Esophagus mucosa (tissue), 1 donor: ENCODE measurements around the gene MAP3K2. TPM values are rescaled to one million over a fixed set of nuclear protein-coding genes. Genes with fewer than 3 reads are reported as not detected.

Experiments used
- ATAC-seq: fragments of 200-7000 bp; cut with Tn5 transposase; one replicate; pipeline ENCODE4 v1.9.1; 2020
- total RNA-seq: library from RNA; stranded (reverse); gene quantifications from one replicate; pipeline ENCODE4 v1.2.4, GENCODE V29; 2023
- donor health status: DM: yes; HTN: yes; CAD: no.

Gene MAP3K2
- 30.0 TPM for total RNA-seq

DNA sequence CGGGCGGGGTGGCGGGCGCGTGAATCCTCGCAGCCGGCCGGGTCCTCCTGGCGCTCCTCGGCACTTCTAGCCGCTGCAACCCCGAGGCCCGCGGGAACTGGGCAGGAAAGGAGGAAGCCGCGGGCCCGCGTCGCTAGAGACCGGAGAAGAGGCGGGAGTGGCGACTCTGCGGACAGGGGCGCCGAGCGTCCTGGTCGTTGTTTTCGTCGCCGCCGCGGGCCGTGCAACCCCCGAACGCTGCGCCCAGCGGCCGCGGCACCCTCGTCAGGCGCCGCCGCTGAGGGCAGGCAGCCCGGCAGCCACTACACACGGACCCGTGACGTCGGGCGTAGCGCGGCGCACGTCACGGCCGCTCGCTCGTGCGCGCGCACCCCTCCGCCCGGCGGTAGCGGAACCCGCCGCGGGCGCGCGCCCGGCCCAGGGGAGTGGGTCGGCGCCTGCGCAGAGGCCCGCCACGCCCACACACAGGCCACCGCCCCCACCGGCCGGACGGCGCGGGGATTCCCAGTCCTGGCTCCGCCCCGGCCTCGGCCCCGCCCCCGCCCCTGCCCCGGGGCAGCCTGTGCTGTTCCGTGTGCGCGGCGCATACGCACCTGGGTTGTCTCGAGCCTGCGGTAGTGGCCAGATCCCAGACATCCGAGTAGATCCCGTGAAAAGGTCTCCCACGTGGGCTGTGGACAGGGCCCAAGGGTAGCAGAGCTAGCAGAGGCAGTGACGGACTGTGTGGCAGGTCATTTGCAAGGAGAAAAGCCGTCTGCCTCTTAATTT lies at the start of gene MAP3K2:
TSS of gene MAP3K2 (minus strand) at position 321 of the 768 bp plus-strand sequence. CDS start 44,846 bp downstream, outside the sequence.
- peak; percentile 96 for ATAC-seq

GRCh38 chr2:127437056-127437455 lies 49.3 kb upstream of the MAP3K2 start:
- no peak for ATAC-seq

- no peak for ATAC-seq
These were observed 46.7 kb upstream of the MAP3K2 start for GRCh38 chr2:127434515-127434914.

DNA sequence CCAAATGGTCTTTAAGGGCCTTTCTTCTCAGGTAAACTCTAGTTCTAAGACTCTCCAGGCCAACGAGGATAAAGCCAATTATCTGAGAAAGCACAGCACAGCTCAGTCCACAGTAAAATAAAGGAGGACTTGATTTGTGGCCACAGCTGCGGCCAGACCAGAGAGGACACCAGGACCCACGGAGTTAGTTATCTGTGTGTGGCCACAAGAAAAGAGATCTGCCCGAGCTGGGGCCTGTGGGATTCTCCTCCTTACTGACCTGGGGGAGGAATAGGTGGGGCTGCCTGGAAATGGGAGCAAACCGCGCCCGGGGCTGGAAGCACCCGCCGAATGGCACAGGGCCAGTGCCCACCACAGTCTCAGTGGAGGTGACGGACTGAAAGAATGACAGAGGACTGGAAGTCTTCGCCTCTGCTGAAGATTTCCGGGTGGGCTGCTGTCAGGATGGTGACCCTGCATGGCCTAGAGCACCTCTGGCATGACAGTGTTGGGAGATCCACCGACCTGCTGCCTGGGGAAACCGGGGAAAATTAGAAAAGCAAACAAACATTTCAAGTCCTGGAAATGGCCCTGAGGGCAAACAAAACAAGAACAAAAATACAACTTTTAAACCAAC lies 43.7 kb upstream of the MAP3K2 start:
- no peak for ATAC-seq

GRCh38 chr2:127429844-127430425 lies 42.2 kb upstream of the MAP3K2 start:
- no peak for ATAC-seq

DNA sequence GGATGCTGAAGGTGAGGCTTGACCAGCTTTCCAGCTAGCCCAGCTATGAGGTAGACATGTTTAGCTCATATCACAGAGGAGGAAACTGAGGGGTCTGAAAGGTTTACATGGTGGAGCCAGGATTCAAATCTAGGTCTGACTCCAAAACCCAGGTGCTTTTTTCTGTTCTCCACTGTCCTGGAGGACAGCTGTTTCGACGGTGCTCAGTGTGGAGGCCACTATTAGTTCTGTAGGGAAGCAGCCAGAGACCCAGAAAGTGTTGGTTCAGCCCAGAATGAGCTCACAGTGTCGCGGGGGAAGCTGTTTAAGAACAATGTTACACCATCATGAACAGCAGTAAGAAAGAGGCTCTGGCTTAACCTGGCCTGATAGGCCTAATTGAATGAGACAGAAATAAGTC lies 41.5 kb upstream of the MAP3K2 start:
- no peak for ATAC-seq

GRCh38 chr2:127428815-127429109 lies 41.0 kb upstream of the MAP3K2 start:
- ATAC-seq = no peak

- ATAC-seq = no peak
These were observed 40.5 kb upstream of the MAP3K2 start for GRCh38 chr2:127428057-127428814.

GRCh38 chr2:127427376-127428056 lies 39.7 kb upstream of the MAP3K2 start:
- ATAC-seq = no peak

DNA sequence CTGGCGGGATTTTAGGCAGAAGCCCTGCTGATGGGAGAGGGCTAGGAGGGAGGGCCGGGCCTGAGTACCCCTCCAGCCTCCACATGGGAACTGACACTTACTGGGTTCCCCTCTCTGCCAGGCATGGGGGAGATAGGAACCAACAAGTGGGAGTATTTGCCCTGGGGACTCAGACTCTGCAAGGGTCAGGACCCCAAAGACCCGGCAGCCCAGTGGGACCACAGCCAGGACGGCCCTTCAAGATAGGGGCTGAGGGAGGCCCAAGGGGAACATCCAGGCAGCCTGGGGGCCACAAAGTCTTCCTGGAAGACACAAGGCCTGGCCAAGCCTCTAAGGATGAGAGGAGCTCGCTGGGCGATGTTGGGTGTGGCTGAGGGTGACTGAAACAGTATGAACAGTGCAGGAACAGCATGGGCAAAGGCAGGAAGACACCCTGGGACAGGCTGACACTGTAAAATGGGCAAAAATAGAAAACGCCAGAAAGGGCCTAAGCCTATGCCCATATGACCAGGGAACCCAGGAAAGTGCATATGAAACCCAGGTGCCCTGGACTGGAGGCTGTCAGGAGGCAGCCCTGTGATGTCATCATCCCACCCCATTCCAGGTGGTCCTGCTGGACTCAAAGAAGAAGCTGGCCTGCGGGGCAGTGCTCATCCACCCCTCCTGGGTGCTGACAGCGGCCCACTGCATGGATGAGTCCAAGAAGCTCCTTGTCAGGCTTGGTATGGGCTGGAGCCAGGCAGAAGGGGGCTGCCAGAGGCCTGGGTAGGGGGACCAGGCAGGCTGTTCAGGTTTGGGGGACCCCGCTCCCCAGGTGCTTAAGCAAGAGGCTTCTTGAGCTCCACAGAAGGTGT lies 39.0 kb upstream of the MAP3K2 start:
- ATAC-seq = no peak

DNA sequence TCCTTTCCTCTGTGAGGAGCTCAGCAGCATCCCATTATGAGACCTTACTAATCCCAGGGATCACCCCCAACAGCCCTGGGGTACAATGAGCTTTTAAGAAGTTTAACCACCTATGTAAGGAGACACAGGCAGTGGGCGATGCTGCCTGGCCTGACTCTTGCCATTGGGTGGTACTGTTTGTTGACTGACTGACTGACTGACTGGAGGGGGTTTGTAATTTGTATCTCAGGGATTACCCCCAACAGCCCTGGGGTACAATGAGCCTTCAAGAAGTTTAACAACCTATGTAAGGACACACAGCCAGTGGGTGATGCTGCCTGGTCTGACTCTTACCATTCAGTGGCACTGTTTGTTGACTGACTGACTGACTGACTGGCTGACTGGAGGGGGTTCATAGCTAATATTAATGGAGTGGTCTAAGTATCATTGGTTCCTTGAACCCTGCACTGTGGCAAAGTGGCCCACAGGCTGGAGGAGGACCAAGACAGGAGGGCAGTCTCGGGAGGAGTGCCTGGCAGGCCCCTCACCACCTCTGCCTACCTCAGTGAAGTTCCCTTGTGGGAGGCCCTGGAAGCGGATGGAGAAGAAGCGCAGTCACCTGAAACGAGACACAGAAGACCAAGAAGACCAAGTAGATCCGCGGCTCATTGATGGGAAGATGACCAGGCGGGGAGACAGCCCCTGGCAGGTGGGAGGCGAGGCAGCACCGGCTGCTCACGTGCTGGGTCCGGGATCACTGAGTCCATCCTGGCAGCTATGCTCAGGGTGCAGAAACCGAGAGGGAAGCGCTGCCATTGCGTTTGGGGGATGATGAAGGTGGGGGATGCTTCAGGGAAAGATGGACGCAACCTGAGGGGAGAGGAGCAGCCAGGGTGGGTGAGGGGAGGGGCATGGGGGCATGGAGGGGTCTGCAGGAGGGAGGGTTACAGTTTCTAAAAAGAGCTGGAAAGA lies 38.0 kb upstream of the MAP3K2 start:
- ATAC-seq = no peak

DNA sequence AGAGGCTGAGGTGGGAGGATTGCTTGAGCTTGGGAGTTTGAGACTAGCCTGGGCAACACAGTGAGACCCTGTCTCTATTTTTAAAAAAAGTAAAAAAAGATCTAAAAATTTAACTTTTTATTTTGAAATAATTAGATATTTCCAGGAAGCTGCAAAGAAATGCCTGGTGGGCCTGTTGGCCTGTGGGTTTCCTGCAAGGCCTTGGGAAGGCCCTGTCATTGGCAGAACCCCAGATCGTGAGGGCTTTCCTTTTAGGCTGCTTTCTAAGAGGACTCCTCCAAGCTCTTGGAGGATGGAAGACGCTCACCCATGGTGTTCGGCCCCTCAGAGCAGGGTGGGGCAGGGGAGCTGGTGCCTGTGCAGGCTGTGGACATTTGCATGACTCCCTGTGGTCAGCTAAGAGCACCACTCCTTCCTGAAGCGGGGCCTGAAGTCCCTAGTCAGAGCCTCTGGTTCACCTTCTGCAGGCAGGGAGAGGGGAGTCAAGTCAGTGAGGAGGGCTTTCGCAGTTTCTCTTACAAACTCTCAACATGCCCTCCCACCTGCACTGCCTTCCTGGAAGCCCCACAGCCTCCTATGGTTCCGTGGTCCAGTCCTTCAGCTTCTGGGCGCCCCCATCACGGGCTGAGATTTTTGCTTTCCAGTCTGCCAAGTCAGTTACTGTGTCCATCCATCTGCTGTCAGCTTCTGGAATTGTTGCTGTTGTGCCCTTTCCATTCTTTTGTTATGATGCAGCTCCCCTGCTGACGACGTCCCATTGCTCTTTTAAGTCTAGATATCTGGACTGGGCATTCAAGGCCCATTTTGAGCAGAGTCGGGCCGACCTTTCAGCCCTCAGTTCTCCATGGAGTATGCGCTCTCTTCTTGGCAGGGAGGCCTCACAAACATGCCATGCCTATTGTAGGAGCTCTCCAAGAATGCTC lies 37.1 kb upstream of the MAP3K2 start:
- ATAC-seq = no peak

DNA sequence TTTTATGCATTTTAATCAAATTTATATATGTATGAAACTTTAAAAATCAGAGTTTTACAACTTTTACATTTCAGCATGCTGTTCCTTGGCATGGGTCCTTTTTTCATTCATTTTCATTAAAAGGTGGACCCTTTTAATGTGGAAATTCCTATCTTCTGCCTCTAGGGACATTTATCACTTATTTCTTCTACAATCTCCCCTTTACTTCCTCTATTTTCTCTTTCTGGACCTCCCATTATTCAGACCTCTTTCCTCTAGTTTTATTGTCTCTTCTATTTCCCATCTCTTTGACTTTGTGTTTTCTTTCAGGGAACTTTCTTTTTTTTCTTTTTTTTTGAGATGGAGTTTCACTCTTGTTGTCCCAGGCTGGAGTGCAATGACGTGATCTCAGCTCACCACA lies 36.1 kb upstream of the MAP3K2 start:
- ATAC-seq = no peak

GRCh38 chr2:127423478-127423843 lies 35.7 kb upstream of the MAP3K2 start:
- peak; percentile 66 for ATAC-seq

DNA sequence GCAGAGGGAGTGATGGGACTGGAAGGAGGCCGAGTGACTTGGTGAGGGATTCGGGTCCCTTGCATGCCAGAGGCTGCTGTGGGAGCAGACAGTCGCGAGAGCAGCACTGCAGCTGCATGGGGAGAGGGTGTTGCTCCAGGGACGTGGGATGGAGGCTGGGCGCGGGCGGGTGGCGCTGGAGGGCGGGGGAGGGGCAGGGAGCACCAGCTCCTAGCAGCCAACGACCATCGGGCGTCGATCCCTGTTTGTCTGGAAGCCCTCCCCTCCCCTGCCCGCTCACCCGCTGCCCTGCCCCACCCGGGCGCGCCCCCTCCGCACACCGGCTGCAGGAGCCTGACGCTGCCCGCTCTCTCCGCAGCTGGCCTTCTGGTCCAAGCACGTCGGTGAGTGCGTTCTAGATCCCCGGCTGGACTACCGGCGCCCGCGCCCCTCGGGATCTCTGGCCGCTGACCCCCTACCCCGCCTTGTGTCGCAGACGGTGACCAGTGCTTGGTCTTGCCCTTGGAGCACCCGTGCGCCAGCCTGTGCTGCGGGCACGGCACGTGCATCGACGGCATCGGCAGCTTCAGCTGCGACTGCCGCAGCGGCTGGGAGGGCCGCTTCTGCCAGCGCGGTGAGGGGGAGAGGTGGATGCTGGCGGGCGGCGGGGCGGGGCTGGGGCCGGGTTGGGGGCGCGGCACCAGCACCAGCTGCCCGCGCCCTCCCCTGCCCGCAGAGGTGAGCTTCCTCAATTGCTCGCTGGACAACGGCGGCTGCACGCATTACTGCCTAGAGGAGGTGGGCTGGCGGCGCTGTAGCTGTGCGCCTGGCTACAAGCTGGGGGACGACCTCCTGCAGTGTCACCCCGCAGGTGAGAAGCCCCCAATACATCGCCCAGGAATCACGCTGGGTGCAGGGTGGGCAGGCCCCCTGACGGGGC lies 35.0 kb upstream of the MAP3K2 start:
- ATAC-seq = peak; percentile 37

DNA sequence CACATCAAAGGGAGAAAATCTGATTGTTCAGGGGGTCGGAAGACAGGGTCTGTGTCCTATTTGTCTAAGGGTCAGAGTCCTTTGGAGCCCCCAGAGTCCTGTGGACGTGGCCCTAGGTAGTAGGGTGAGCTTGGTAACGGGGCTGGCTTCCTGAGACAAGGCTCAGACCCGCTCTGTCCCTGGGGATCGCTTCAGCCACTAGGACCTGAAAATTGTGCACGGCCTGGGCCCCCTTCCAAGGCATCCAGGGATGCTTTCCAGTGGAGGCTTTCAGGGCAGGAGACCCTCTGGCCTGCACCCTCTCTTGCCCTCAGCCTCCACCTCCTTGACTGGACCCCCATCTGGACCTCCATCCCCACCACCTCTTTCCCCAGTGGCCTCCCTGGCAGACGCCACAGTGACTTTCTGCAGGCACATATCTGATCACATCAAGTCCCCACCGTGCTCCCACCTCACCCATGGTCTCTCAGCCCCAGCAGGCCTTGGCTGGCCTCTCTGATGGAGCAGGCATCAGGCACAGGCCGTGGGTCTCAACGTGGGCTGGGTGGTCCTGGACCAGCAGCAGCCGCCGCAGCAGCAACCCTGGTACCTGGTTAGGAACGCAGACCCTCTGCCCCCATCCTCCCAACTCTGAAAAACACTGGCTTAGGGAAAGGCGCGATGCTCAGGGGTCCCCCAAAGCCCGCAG lies 34.2 kb upstream of the MAP3K2 start:
- no peak for ATAC-seq

GRCh38 chr2:127421116-127421800 lies 33.5 kb upstream of the MAP3K2 start:
- ATAC-seq = no peak
